ENCODE results near the gene MYO9B. TPM values are rescaled to one million over a fixed set of nuclear protein-coding genes. Genes with fewer than 3 reads are reported as not detected.

The MYO9B gene
- total RNA-seq, 1 experiment from 2014 or later: 58.6 TPM

DNA sequence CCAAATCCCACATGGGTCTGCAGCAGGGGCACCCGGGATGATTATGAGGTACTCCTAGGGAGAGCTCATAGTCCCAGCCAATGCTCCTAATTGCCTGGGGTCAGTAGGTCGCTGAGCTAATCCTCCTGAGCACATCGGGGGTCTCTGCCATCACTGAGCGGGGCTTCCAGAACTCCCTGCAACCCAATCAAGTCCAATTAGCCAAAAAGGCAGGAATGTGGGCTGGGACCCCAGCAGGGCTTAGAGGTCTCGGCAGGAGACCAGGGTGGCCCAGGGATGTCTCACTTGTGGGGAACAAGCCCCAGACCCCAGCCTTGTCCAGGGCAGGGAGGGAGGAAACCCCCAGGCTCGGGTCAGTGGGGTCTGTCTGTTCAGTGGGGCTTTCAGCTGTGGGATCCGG lies 31.8 kb upstream of the MYO9B start:
- Histone ChIP-seq H3K23ac (ENCODE audit: insufficient read length, low read depth, low read length) (no peak overlapping the region), H3K79me2 (ENCODE audit: insufficient read depth, low read length) (no peaks in the 10 kb centered on the region), H3K27me3 (ENCODE audit: insufficient read depth, low read length) (no peaks in the 10 kb centered on the region), H3K9ac (ENCODE audit: extremely low read depth, insufficient read length, low read length) (no peak overlapping the region), H2AFZ (ENCODE audit: low read length) (no peak overlapping the region), H3T11ph (ENCODE audit: low read length) (no peak overlapping the region), H2AK5ac (ENCODE audit: insufficient read length, low read length) (no peak overlapping the region), H4K8ac (replicated peaks; ENCODE audit: insufficient read length, low read depth, low read length) (no peak overlapping the region), H3K9me3 (ENCODE audit: control insufficient read depth, low read depth, low read length) (no peaks in the 10 kb centered on the region), H3K4me2 (ENCODE audit: insufficient read depth, insufficient read length, low read length) (no peak overlapping the region), H2BK120ac (ENCODE audit: low read depth, low read length, poor library complexity, severe bottlenecking) (no peak overlapping the region), H4K20me1 (ENCODE audit: control insufficient read depth, insufficient read depth, insufficient read length) (no peaks in the 10 kb centered on the region), H3K79me1 (ENCODE audit: insufficient read depth, low read depth, low read length, poor library complexity, severe bottlenecking) (no peaks in the 10 kb centered on the region), H2BK12ac (ENCODE audit: insufficient read length, low read depth, low read length) (no peak overlapping the region), H2BK20ac (ENCODE audit: low read depth, low read length, poor library complexity, severe bottlenecking) (no peak overlapping the region), H2BK5ac (ENCODE audit: insufficient read length, low read length) (no peak overlapping the region), H3K27ac (ENCODE audit: insufficient read length, low read depth, low read length) (no peak overlapping the region), H3K23me2 (ENCODE audit: insufficient read length, low read depth, low read length, poor library complexity, severe bottlenecking) (no peaks in the 10 kb centered on the region), H3K4me1 (ENCODE audit: insufficient read depth, low read length) (no peaks in the 10 kb centered on the region), H3K14ac (ENCODE audit: insufficient read depth, low read length) (no peak overlapping the region), H4K5ac (ENCODE audit: insufficient read length, low read depth, low read length) (no peak overlapping the region), H3K18ac (ENCODE audit: insufficient read length, low read depth, low read length) (no peak overlapping the region), H3K56ac (ENCODE audit: insufficient read length, low read depth, low read length) (no peak overlapping the region), H3K4ac (ENCODE audit: low read depth, low read length) (no peak overlapping the region), H4K91ac (ENCODE audit: insufficient read length, low read depth, low read length) (no peak overlapping the region), H2BK15ac (ENCODE audit: low read depth, low read length) (no peak overlapping the region)
- DNase-seq: no peak
- Mint-ChIP-seq H3K27ac (peak overlapping the region in 1 of 3 experiments; percentile 85; a peak in 2 of 7 replicates), H3K4me3 (no peak overlapping the region), H3K4me1 (peaks cover 2 to 18% of the 10 kb centered on the region in 2 experiments; a peak in 2 of 4 replicates), H3K9me3 (no peaks in the 10 kb centered on the region), H3K27me3 (ENCODE audit: low read depth) (no peaks in the 10 kb centered on the region; the same call in none of the 2 replicates), H3K36me3 (ENCODE audit: insufficient read depth in 1 of 3, low read depth in 3 of 3) (peaks cover 0 to 10% (median 0%) of the 10 kb centered on the region in 3 experiments; a peak in 4 of 7 replicates)
- TF ChIP-seq, protein P1, sequence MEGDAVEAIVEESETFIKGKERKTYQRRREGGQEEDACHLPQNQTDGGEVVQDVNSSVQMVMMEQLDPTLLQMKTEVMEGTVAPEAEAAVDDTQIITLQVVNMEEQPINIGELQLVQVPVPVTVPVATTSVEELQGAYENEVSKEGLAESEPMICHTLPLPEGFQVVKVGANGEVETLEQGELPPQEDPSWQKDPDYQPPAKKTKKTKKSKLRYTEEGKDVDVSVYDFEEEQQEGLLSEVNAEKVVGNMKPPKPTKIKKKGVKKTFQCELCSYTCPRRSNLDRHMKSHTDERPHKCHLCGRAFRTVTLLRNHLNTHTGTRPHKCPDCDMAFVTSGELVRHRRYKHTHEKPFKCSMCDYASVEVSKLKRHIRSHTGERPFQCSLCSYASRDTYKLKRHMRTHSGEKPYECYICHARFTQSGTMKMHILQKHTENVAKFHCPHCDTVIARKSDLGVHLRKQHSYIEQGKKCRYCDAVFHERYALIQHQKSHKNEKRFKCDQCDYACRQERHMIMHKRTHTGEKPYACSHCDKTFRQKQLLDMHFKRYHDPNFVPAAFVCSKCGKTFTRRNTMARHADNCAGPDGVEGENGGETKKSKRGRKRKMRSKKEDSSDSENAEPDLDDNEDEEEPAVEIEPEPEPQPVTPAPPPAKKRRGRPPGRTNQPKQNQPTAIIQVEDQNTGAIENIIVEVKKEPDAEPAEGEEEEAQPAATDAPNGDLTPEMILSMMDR (conservative IDR thresholded peaks at IDR 0.05): no peak
- WGBS (ENCODE audit: extremely low coverage, insufficient read length, low lambda C conversion rate): no CpG with 5 or more reads among the region's 7 CpGs
